22Rv1 (cell line): Measurements from ENCODE around the gene PLEKHA8.

Experiments used
- CTCF ChIP-seq: fragments of 450-650 bp; IDR thresholded peaks from 2 replicates; pipeline ENCODE4 v1.5.1; 2017; ENCODE audit warnings: mild to moderate bottlenecking
- ZFX ChIP-seq: fragments of 450-650 bp; IDR thresholded peaks from 2 replicates; pipeline ENCODE4 v1.6.1; 2017; ENCODE audit warnings: antibody characterized with exemption, borderline replicate concordance

- no peak for TF ChIP-seq CTCF
- TF ChIP-seq ZFX, result no peak
Observed at GRCh38 chr7:30023524-30023923, 4.7 kb upstream of the PLEKHA8 start.
